SK-N-SH (cell line): Measurements from ENCODE around the gene ZCCHC17. TPM values are rescaled to one million over a fixed set of nuclear protein-coding genes. Genes with fewer than 3 reads are reported as not detected.

Experiments used
- CTCF ChIA-PET: fragments of 300-600, 350-600 bp; formaldehyde crosslinking; extraction: SDS; loops from one replicate; lab custom pipeline; 2021; lab: Yijun Ruan, JAX
- POLR2A ChIA-PET: fragments of 350-600 bp; sonication (Branson Sonifier 250); formaldehyde crosslinking; extraction: SDS; loops from one replicate; lab custom pipeline; 2020; ENCODE audit warnings: antibody characterized with exemption, inconsistent platforms; lab: Yijun Ruan, JAX
- DNase-seq: peaks from one replicate; pipeline ENCODE4 v3.0.0; 2012
- H2AFZ ChIP-seq: fragments of 200-600 bp; sonication (generic); 2 replicates; pipeline ENCODE4 v1.8.1; 2016; ENCODE audit warnings: antibody characterized with exemption, mild to moderate bottlenecking, low read depth
- H3F3A ChIP-seq: fragments of 200-600 bp; sonication (generic); replicated peaks from 2 replicates; pipeline ENCODE3; 2016; ENCODE audit warnings: antibody characterized with exemption, mild to moderate bottlenecking; ENCODE audit not compliant: insufficient read depth
- H3K27ac ChIP-seq, 2 experiments: fragments of 200-500 bp in 1 of 2; fragments of 200-600 bp in 1 of 2; sonication (Bioruptor generic) in 1 of 2; sonication (generic), shearing (Covaris generic) in 1 of 2; 2 replicates each; pipeline versions ENCODE4 v1.5.1 to v1.6.1; 2014 to 2016; ENCODE audit warnings: low read depth in 2 of 2, inconsistent platforms in 1 of 2, low read length in 1 of 2, mild to moderate bottlenecking in 1 of 2, mixed read lengths in 1 of 2
- H3K27me3 ChIP-seq: fragments of 200-600 bp; sonication (generic), shearing (Covaris generic); 2 replicates; pipeline ENCODE4 v1.6.1; 2016; ENCODE audit warnings: mixed run types; ENCODE audit not compliant: insufficient read depth
- H3K36me3 ChIP-seq, 2 experiments: fragments of 200-500 bp in 1 of 2; fragments of 200-600 bp in 1 of 2; sonication (Bioruptor generic) in 1 of 2; sonication (generic) in 1 of 2; replicated peaks in 1 of 2; 2 replicates each; pipeline versions ENCODE3 to v1.5.1; 2014 to 2016; ENCODE audit warnings: low read length in 1 of 2, mild to moderate bottlenecking in 1 of 2; ENCODE audit not compliant: insufficient read depth in 2 of 2, control insufficient read depth in 1 of 2
- H3K4me1 ChIP-seq, 2 experiments: fragments of 200-500 bp in 1 of 2; fragments of 200-600 bp in 1 of 2; sonication (Bioruptor generic) in 1 of 2; sonication (generic), shearing (Covaris generic) in 1 of 2; 2 replicates each; pipeline versions ENCODE4 v1.5.1 to v1.6.1; 2014 to 2016; ENCODE audit warnings: low read depth in 1 of 2, low read length in 1 of 2, mixed run types in 1 of 2; ENCODE audit not compliant: insufficient read depth in 2 of 2, control insufficient read depth in 1 of 2
- H3K4me2 ChIP-seq: fragments of 200-600 bp; sonication (generic), shearing (Covaris generic); 2 replicates; pipeline ENCODE4 v1.6.1; 2017; ENCODE audit warnings: mixed run types
- H3K4me3 ChIP-seq, 2 experiments: fragments of 200-500 bp in 1 of 2; fragments of 200-600 bp in 1 of 2; sonication (Bioruptor generic) in 1 of 2; sonication (generic), shearing (Covaris generic) in 1 of 2; 2 replicates each; pipeline versions ENCODE4 v1.5.1 to v1.8.1; 2014 to 2016; ENCODE audit warnings: low read depth in 2 of 2, inconsistent platforms in 1 of 2, low read length in 1 of 2, mild to moderate bottlenecking in 1 of 2, mixed read lengths in 1 of 2, moderate library complexity in 1 of 2
- H3K79me2 ChIP-seq: fragments of 200-600 bp; sonication (generic); 2 replicates; pipeline ENCODE4 v1.8.1; 2017; ENCODE audit warnings: mild to moderate bottlenecking; ENCODE audit not compliant: insufficient read depth
- H3K9ac ChIP-seq: fragments of 200-600 bp; sonication (generic); 2 replicates; pipeline ENCODE4 v1.6.1; 2017; ENCODE audit warnings: mixed run types
- H3K9me2 ChIP-seq: fragments of 200-600 bp; sonication (generic); 2 replicates; pipeline ENCODE4 v1.6.1; 2017; ENCODE audit warnings: mixed run types
- H3K9me3 ChIP-seq: fragments of 200-600 bp; sonication (generic); 2 replicates; pipeline ENCODE4 v1.6.1; 2017; ENCODE audit warnings: mixed run types, mild to moderate bottlenecking, moderate library complexity
- H4K20me1 ChIP-seq: fragments of 200-600 bp; sonication (generic); 2 replicates; pipeline ENCODE4 v1.6.1; 2017; ENCODE audit warnings: mild to moderate bottlenecking, mixed run types; ENCODE audit not compliant: insufficient read depth
- CHD2 ChIP-seq: fragments of 150-350 bp; IDR thresholded peaks from 2 replicates; pipeline ENCODE4 v1.6.1; 2018; ENCODE audit warnings: low read length; ENCODE audit not compliant: partially characterized antibody
- ELF1 ChIP-seq: IDR thresholded peaks from 2 replicates; pipeline ENCODE4 v1.4.0; 2012
- EP300 ChIP-seq, 2 experiments: IDR thresholded peaks; 2 replicates each; pipeline versions ENCODE4 v1.4.0 to v1.6.1; 2012; ENCODE audit warnings: borderline replicate concordance in 1 of 2, low read depth in 1 of 2, low read length in 1 of 2
- JUND ChIP-seq: IDR thresholded peaks from 2 replicates; pipeline ENCODE4 v1.4.0; 2012
- MEF2A ChIP-seq: IDR thresholded peaks from 2 replicates; pipeline ENCODE4 v1.4.0; 2012; ENCODE audit warnings: low read depth, borderline replicate concordance
- NFIC ChIP-seq: IDR thresholded peaks from 2 replicates; pipeline ENCODE4 v1.4.0; 2012; ENCODE audit warnings: borderline replicate concordance
- NRF1 ChIP-seq: IDR thresholded peaks from 2 replicates; pipeline ENCODE4 v1.6.1; 2012; ENCODE audit warnings: low read depth, mild to moderate bottlenecking, low read length
- POLR2AphosphoS5 ChIP-seq: IDR thresholded peaks from 2 replicates; pipeline ENCODE4 v1.6.1; 2012; ENCODE audit warnings: low read depth, low read length
- SIN3A ChIP-seq: IDR thresholded peaks from 2 replicates; pipeline ENCODE4 v1.6.1; 2012; ENCODE audit warnings: low read depth, mild to moderate bottlenecking, low read length, moderate library complexity, borderline replicate concordance
- TEAD4 ChIP-seq: IDR thresholded peaks from 2 replicates; pipeline ENCODE4 v1.4.0; 2012; ENCODE audit warnings: mild to moderate bottlenecking, borderline replicate concordance; ENCODE audit not compliant: insufficient read depth
- YY1 ChIP-seq: IDR thresholded peaks from 2 replicates; pipeline ENCODE4 v1.4.0; 2012; ENCODE audit warnings: low read depth, mild to moderate bottlenecking
- whole genome bisulfite sequencing: methylation state at CpG from one replicate; pipeline ENCODE4 v1.1.6; 2017; ENCODE audit warnings: low lambda C conversion rate; 5-methylcytosine and 5-hydroxymethylcytosine counted together
- polyA plus RNA-seq, 3 experiments: library from polyadenylated mRNA; depleted of rRNA; stranded (reverse); fragments of >200 nt; gene quantifications; 2 replicates each; pipeline ENCODE4 v1.2.3, GENCODE V29; 2012
- TF ChIP-seq, protein P1 (sequence below): IDR thresholded peaks from 2 replicates; pipeline ENCODE4 v1.4.0; 2012; ENCODE audit warnings: low read depth, borderline replicate concordance
- TF ChIP-seq, protein P2 (sequence below): fragments of 150-350 bp; IDR thresholded peaks from 2 replicates; pipeline ENCODE4 v1.6.1; 2016; ENCODE audit warnings: mild to moderate bottlenecking, low read depth, low read length
- TF ChIP-seq, protein P3 (sequence below): IDR thresholded peaks from 2 replicates; pipeline ENCODE4; 2012
- TF ChIP-seq, protein P4 (sequence below): fragments of 150-350 bp; IDR thresholded peaks from 2 replicates; pipeline ENCODE4 v1.6.1; 2017; ENCODE audit warnings: antibody characterized with exemption, low read length, low read depth, borderline replicate concordance

ZCCHC17 gene
- polyA plus RNA-seq, 1 of the 3 experiments (the other 2 are of a cell fraction) = 25.8 TPM

DNA sequence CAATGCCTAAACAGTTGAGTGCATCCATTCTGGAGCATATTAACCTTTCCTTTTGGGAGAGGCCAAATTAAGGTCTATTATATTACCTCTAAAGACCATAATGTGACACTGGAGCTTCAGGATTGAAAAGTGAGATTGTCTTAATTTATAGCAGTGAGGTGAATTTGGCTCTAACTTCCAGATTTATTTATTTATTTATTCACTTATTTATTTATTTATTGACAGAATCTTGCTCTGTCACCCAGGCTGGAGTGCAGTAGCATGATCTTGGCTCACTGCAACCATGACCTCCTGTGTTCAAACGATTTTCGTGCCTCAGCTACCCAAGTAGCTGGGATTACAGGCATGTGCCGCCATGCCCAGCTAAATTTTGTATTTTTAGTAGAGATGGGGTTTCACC, 19.1 kb downstream of the ZCCHC17 start:
- DNase-seq = no peak
- POLR2A ChIA-PET = no interaction called here
- H3K27me3 ChIP-seq = no peaks in the 10 kb centered on the region
- H3K4me2 ChIP-seq = no peak overlapping the region
- H4K20me1 ChIP-seq = no peaks in the 10 kb centered on the region
- peaks cover 48 to 63% of the 10 kb centered on the region in 2 experiments for H3K36me3 ChIP-seq
- no peaks in the 10 kb centered on the region for H3K4me1 ChIP-seq
- H2AFZ ChIP-seq = no peak overlapping the region
- WGBS = 91% methylated on average over 3 of the region's 3 CpGs
- H3K4me3 ChIP-seq = no peak overlapping the region
- TF ChIP-seq NRF1 = no peak
- TF ChIP-seq JUND = no peak
- TF ChIP-seq YY1 = no peak
- no peak for TF ChIP-seq SIN3A
- no peak for TF ChIP-seq NFIC
- TF ChIP-seq, protein P1, sequence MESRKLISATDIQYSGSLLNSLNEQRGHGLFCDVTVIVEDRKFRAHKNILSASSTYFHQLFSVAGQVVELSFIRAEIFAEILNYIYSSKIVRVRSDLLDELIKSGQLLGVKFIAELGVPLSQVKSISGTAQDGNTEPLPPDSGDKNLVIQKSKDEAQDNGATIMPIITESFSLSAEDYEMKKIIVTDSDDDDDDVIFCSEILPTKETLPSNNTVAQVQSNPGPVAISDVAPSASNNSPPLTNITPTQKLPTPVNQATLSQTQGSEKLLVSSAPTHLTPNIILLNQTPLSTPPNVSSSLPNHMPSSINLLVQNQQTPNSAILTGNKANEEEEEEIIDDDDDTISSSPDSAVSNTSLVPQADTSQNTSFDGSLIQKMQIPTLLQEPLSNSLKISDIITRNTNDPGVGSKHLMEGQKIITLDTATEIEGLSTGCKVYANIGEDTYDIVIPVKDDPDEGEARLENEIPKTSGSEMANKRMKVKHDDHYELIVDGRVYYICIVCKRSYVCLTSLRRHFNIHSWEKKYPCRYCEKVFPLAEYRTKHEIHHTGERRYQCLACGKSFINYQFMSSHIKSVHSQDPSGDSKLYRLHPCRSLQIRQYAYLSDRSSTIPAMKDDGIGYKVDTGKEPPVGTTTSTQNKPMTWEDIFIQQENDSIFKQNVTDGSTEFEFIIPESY = no peak
- no peak for TF ChIP-seq EP300 (IDR thresholded peaks at IDR 0.05; ENCODE audit: borderline replicate concordance in 1 of 2, low read depth in 1 of 2, low read length in 1 of 2)
- no peak for TF ChIP-seq TEAD4
- TF ChIP-seq, protein P2, sequence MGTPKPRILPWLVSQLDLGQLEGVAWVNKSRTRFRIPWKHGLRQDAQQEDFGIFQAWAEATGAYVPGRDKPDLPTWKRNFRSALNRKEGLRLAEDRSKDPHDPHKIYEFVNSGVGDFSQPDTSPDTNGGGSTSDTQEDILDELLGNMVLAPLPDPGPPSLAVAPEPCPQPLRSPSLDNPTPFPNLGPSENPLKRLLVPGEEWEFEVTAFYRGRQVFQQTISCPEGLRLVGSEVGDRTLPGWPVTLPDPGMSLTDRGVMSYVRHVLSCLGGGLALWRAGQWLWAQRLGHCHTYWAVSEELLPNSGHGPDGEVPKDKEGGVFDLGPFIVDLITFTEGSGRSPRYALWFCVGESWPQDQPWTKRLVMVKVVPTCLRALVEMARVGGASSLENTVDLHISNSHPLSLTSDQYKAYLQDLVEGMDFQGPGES = no peak
- TF ChIP-seq, protein P3, sequence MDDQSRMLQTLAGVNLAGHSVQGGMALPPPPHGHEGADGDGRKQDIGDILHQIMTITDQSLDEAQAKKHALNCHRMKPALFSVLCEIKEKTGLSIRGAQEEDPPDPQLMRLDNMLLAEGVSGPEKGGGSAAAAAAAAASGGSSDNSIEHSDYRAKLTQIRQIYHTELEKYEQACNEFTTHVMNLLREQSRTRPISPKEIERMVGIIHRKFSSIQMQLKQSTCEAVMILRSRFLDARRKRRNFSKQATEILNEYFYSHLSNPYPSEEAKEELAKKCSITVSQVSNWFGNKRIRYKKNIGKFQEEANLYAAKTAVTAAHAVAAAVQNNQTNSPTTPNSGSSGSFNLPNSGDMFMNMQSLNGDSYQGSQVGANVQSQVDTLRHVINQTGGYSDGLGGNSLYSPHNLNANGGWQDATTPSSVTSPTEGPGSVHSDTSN = no peak
- no peak for TF ChIP-seq POLR2AphosphoS5
- no peak for TF ChIP-seq MEF2A
- TF ChIP-seq, protein P4, sequence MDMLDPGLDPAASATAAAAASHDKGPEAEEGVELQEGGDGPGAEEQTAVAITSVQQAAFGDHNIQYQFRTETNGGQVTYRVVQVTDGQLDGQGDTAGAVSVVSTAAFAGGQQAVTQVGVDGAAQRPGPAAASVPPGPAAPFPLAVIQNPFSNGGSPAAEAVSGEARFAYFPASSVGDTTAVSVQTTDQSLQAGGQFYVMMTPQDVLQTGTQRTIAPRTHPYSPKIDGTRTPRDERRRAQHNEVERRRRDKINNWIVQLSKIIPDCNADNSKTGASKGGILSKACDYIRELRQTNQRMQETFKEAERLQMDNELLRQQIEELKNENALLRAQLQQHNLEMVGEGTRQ = no peak
- TF ChIP-seq CHD2 = no peak
- no peak for TF ChIP-seq ELF1
- H3K79me2 ChIP-seq = peaks cover 10% of the 10 kb centered on the region
- no peak overlapping the region for H3K27ac ChIP-seq
- H3K9me3 ChIP-seq = no peaks in the 10 kb centered on the region
- no peaks in the 10 kb centered on the region for H3F3A ChIP-seq
- CTCF ChIA-PET = interaction anchor here (0.9 kb wide), 1 partner anchor 130 kb away, joined by 3 read pairs; no protein-coding TSS in a partner anchor
- no peak overlapping the region for H3K9ac ChIP-seq
- H3K9me2 ChIP-seq = no peaks in the 10 kb centered on the region
